ENCODE measurements around the gene SLC45A1. TPM values are rescaled to one million over a fixed set of nuclear protein-coding genes. Genes with fewer than 3 reads are reported as not detected.

Gene SLC45A1
- polyA plus RNA-seq, 1 donor (not counting 4 experiments of a cell fraction or from before 2014, with no cell fraction given), result 0.14 TPM

DNA sequence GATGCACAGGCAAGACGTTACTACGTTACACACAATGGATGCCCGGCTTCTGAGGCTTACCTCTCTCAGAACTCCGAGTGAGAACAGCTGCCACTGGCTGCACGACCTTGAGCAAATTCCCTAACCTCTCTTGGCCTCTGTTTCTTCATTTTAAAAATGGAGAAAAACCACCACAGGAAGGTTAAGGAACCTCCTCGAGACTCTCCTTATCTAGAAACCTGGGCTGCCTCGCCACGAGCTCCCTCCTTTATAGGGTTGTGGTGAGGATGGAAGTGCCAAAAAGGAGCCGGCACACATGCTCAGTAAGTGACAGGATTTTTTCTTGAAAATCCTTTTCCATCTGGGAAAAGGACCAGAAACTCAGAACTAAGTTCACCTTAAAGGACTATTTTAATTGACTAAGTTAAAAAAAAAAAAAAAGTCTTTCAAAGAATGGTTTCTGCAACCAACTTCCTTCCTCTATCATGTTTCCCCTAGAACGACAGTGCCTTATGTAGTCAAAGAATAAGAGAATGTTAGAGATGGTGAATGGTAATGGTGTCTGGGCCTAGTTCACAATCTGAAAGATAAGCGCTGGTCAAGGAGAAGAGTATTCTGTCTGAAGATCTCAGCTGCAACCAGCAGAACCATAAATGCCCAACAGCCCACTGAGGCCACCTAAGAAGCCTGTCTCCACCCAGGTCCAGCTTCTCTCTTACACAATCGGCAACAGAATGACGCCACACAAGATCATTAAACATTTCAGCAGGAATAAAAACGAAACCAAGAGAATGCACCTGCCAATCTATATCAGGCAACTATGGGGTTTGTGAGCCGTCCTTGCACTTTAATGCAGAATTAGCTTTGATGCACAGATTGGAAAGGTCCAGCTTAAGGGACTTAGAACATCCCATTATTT, 64.9 kb downstream of the SLC45A1 start:
- peaks cover 19% of the 10 kb centered on the region for H3K79me2 ChIP-seq (ENCODE audit: control insufficient read depth, insufficient read depth, low read length)
- no peak for FAIRE-seq
- H3K4me3 ChIP-seq (ENCODE audit: control insufficient read depth in 2 of 3, extremely low read depth in 1 of 3, insufficient read depth in 2 of 3, low read depth in 1 of 3, low read length in 3 of 3), result no peak overlapping the region
- TF ChIP-seq EZH2 (IDR thresholded peaks at IDR 0.05; ENCODE audit: low read length), result no peak
- TF ChIP-seq, protein P1, sequence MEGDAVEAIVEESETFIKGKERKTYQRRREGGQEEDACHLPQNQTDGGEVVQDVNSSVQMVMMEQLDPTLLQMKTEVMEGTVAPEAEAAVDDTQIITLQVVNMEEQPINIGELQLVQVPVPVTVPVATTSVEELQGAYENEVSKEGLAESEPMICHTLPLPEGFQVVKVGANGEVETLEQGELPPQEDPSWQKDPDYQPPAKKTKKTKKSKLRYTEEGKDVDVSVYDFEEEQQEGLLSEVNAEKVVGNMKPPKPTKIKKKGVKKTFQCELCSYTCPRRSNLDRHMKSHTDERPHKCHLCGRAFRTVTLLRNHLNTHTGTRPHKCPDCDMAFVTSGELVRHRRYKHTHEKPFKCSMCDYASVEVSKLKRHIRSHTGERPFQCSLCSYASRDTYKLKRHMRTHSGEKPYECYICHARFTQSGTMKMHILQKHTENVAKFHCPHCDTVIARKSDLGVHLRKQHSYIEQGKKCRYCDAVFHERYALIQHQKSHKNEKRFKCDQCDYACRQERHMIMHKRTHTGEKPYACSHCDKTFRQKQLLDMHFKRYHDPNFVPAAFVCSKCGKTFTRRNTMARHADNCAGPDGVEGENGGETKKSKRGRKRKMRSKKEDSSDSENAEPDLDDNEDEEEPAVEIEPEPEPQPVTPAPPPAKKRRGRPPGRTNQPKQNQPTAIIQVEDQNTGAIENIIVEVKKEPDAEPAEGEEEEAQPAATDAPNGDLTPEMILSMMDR (optimal IDR thresholded peaks at IDR 0.05 in 1 of 3, IDR thresholded peaks at IDR 0.05 in 1 of 3, conservative IDR thresholded peaks at IDR 0.05 in 1 of 3; ENCODE audit: extremely low read depth in 1 of 3, insufficient read depth in 2 of 3, low read length in 3 of 3), result no peak
- H4K20me1 ChIP-seq (ENCODE audit: control insufficient read depth, extremely low read depth, insufficient read depth, low read length), result no peaks in the 10 kb centered on the region
- H3K9ac ChIP-seq (ENCODE audit: control insufficient read depth, extremely low read depth, insufficient read depth, low read length), result no peak overlapping the region
- no peaks in the 10 kb centered on the region for H3K9me3 ChIP-seq (ENCODE audit: control insufficient read depth, low read depth, low read length)
- peaks cover 4% of the 10 kb centered on the region for H3K9me1 ChIP-seq (ENCODE audit: control insufficient read depth, extremely low read depth, insufficient read depth, low read length)
- H3K4me2 ChIP-seq (ENCODE audit: control insufficient read depth, extremely low read depth, insufficient read depth, low read depth, low read length), result no peak overlapping the region
- no peak for DNase-seq (ENCODE audit: low read depth, low spot score)
- peaks cover 14% of the 10 kb centered on the region for H3K4me1 ChIP-seq (ENCODE audit: control insufficient read depth, extremely low read depth, insufficient read depth, low read length)
- no peaks in the 10 kb centered on the region for H3K27me3 ChIP-seq (ENCODE audit: control insufficient read depth, extremely low read depth, insufficient read depth, low read length)
- H3K36me3 ChIP-seq (ENCODE audit: control insufficient read depth in 2 of 2, extremely low read depth in 1 of 2, insufficient read depth in 2 of 2, low read length in 2 of 2), result peaks cover 0 to 5% of the 10 kb centered on the region in 2 experiments
- dilution Hi-C loops (cut with MboI; ENCODE audit: extremely low pct_ligation_motif_present, low sequenced_read_pairs), result no loop called here
- H2AFZ ChIP-seq (ENCODE audit: control insufficient read depth, low read length), result no peak overlapping the region
- no peak overlapping the region for H3K27ac ChIP-seq (ENCODE audit: control insufficient read depth, insufficient read depth, low read length)

DNA sequence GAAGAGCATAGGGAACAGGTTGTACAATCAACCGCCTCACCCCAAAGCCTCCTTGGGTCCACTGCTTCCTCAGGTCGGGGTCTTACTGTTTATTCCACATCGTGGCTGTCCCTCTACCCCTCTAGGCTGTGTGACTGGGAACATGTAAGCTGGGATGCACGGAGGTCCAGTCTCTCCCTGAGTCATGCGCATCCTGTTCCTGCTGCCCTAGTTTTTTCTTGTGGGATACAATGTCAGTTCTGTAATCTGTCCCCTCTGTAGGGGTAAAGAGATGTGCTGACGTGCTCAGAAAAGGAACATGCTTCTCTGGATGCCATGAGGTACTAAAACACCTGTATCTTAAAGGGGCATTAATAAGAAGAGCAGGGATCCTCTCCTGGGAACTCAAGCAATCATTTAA, 66.2 kb downstream of the SLC45A1 start:
- Histone ChIP-seq H3K27ac (ENCODE audit: control insufficient read depth, insufficient read depth, low read length) (no peak overlapping the region), H3K36me3 (ENCODE audit: control insufficient read depth in 2 of 2, extremely low read depth in 1 of 2, insufficient read depth in 2 of 2, low read length in 2 of 2) (peaks cover 0 to 5% of the 10 kb centered on the region in 2 experiments), H3K4me2 (ENCODE audit: control insufficient read depth, extremely low read depth, insufficient read depth, low read depth, low read length) (no peak overlapping the region), H3K9me1 (ENCODE audit: control insufficient read depth, extremely low read depth, insufficient read depth, low read length) (peaks cover 4% of the 10 kb centered on the region), H3K4me1 (ENCODE audit: control insufficient read depth, extremely low read depth, insufficient read depth, low read length) (peaks cover 14% of the 10 kb centered on the region), H3K27me3 (ENCODE audit: control insufficient read depth, extremely low read depth, insufficient read depth, low read length) (no peaks in the 10 kb centered on the region), H3K79me2 (ENCODE audit: control insufficient read depth, insufficient read depth, low read length) (peaks cover 19% of the 10 kb centered on the region), H4K20me1 (ENCODE audit: control insufficient read depth, extremely low read depth, insufficient read depth, low read length) (no peaks in the 10 kb centered on the region), H3K9me3 (ENCODE audit: control insufficient read depth, low read depth, low read length) (no peaks in the 10 kb centered on the region), H3K4me3 (ENCODE audit: control insufficient read depth in 2 of 3, extremely low read depth in 1 of 3, insufficient read depth in 2 of 3, low read depth in 1 of 3, low read length in 3 of 3) (no peak overlapping the region), H3K9ac (ENCODE audit: control insufficient read depth, extremely low read depth, insufficient read depth, low read length) (no peak overlapping the region), H2AFZ (ENCODE audit: control insufficient read depth, low read length) (no peak overlapping the region)
- DNase-seq (ENCODE audit: low read depth, low spot score) (no peak), FAIRE-seq (no peak)
- dilution Hi-C loops (cut with MboI; ENCODE audit: extremely low pct_ligation_motif_present, low sequenced_read_pairs), result no loop called here
- TF ChIP-seq EZH2 (IDR thresholded peaks at IDR 0.05; ENCODE audit: low read length), result no peak
- TF ChIP-seq, protein P1 (optimal IDR thresholded peaks at IDR 0.05 in 1 of 3, IDR thresholded peaks at IDR 0.05 in 1 of 3, conservative IDR thresholded peaks at IDR 0.05 in 1 of 3; ENCODE audit: extremely low read depth in 1 of 3, insufficient read depth in 2 of 3, low read length in 3 of 3), result no peak
